Measurements from ENCODE around the gene B4GALNT4.

GRCh38 chr11:428295-428694 is 59.0 kb downstream of the B4GALNT4 start:
- TF ChIP-seq CTCF (conservative IDR thresholded peaks at IDR 0.05) (no peak), EZH2 (IDR thresholded peaks at IDR 0.05; ENCODE audit: low read depth) (no peak)
